Testis (tissue), 2 donors: ENCODE measurements around the gene TBC1D9.

Source experiments
- POLR2A ChIP-seq: fragments of 450-650 bp; IDR thresholded peaks from one replicate; pipeline ENCODE4 v1.6.1; 2017; ENCODE audit warnings: antibody characterized with exemption, mild to moderate bottlenecking, moderate library complexity
- TF ChIP-seq, protein P1 (sequence below), 3 experiments: fragments of 450-650 bp in 2 of 3; fragments of 200-600 bp in 1 of 3; sonication (generic) in 1 of 3; IDR thresholded peaks; one replicate each; pipeline ENCODE4 v1.5.1; 2016 to 2019; ENCODE audit warnings: antibody characterized with exemption in 3 of 3, mild to moderate bottlenecking in 2 of 3, moderate library complexity in 1 of 3

DNA sequence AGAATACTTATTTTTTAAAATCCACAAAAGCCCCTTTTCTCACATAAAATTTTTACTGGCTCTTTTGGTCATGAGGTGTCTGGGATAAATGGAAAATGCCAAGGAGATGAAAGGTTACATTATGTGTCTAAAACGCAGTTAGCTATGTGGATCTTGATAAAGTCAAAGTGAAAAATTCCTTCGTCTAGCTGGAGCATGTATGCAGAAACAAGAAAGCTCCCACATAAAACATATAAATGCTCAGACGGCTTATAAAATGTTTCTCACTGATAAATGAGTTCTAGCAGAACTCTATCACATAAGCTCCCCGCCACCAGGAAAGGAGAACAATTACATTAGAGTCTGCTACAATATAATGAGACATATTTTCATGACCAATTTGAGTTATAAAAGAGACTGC, 83.8 kb downstream of the TBC1D9 start:
- TF ChIP-seq, protein P1, sequence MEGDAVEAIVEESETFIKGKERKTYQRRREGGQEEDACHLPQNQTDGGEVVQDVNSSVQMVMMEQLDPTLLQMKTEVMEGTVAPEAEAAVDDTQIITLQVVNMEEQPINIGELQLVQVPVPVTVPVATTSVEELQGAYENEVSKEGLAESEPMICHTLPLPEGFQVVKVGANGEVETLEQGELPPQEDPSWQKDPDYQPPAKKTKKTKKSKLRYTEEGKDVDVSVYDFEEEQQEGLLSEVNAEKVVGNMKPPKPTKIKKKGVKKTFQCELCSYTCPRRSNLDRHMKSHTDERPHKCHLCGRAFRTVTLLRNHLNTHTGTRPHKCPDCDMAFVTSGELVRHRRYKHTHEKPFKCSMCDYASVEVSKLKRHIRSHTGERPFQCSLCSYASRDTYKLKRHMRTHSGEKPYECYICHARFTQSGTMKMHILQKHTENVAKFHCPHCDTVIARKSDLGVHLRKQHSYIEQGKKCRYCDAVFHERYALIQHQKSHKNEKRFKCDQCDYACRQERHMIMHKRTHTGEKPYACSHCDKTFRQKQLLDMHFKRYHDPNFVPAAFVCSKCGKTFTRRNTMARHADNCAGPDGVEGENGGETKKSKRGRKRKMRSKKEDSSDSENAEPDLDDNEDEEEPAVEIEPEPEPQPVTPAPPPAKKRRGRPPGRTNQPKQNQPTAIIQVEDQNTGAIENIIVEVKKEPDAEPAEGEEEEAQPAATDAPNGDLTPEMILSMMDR (IDR thresholded peaks at IDR 0.05) = no peak
- TF ChIP-seq POLR2A = no peak
